ENCODE results near the gene PUM1. TPM values are rescaled to one million over a fixed set of nuclear protein-coding genes. Genes with fewer than 3 reads are reported as not detected.

The PUM1 gene
- total RNA-seq, 1 donor from 2014 or later, result 51.2 TPM

- DNase-seq (ENCODE audit: low spot score), result no peak
- no peak for ATAC-seq
Observed at GRCh38 chr1:30909365-30910068, 156.0 kb downstream of the PUM1 start.

- ATAC-seq, result peak; percentile 76
Observed at GRCh38 chr1:30908696-30909364, 156.7 kb downstream of the PUM1 start, which contains the start of gene SDC3. SDC3 (minus strand) TSS chr1:30908758; CDS start chr1:30908586, 172 bp downstream.

DNA sequence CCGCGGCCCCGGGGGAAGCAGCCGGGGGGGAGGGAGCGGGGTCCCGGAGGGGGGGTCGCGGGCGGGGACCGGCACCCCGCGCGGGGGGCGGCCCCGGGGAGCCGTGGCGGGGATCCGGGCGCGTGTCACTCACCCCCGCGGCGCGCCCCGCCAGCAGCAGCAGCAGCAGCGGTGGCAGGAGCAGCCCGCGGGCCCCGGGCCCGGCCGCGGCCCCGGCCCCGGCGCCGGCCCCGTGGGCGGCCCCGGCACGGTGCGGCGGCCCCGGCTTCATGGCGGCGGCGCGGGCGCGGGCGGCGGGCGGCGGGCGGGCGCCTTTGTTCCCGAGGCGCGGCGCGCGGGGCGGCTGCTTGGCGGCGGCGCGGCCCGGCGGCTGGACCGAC lies 157.2 kb downstream of the PUM1 start:
- ATAC-seq, result no peak
- DNase-seq (ENCODE audit: low spot score), result no peak

More at GRCh38 chr1:30908696-30909364, 156.7 kb downstream of the PUM1 start, which contains the start of gene SDC3:
- DNase-seq (ENCODE audit: low spot score), result no peak

DNA sequence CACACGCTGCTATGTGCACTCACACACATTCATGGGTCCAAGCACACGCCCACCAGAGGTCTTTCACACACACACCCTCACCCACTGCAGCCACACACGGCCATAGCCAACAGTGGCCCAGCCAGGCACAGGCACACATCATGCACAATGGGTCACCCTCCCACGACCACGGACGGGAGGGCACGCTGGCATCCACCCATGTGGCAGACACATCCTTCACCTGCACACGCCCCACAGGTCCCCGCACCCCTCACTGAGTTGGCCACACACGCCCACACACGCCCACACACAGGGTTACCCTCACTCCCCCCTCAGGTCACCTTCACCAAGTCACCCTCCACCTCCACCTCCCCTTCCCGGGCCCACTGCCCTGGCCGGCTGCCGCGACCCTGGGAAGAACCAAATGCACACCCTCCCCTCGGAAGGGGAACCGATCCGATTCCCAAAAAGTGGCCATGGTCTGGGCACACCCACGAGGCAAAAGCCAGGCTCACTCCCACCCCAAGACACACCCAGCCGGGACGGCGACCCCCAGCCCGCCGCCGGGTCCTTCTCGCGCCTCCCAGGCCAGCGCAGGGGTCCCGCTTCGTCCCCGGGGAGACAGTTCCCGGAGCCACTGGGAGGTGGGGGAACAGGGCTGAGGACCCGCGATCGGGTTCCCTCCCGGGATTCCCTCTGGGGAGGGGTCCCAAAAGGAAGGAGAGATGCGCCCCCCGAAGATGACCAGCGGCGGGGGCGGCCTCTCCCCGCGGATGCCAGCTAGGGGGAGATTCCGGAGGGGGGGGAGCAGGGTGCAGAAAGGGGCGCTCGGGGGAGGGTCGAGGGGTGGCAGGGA lies 157.8 kb downstream of the PUM1 start:
- no peak for DNase-seq (ENCODE audit: low spot score)
- ATAC-seq, result no peak

- ATAC-seq, result no peak
- no peak for DNase-seq (ENCODE audit: low spot score)
Observed at GRCh38 chr1:30906631-30907441, 158.7 kb downstream of the PUM1 start.

DNA sequence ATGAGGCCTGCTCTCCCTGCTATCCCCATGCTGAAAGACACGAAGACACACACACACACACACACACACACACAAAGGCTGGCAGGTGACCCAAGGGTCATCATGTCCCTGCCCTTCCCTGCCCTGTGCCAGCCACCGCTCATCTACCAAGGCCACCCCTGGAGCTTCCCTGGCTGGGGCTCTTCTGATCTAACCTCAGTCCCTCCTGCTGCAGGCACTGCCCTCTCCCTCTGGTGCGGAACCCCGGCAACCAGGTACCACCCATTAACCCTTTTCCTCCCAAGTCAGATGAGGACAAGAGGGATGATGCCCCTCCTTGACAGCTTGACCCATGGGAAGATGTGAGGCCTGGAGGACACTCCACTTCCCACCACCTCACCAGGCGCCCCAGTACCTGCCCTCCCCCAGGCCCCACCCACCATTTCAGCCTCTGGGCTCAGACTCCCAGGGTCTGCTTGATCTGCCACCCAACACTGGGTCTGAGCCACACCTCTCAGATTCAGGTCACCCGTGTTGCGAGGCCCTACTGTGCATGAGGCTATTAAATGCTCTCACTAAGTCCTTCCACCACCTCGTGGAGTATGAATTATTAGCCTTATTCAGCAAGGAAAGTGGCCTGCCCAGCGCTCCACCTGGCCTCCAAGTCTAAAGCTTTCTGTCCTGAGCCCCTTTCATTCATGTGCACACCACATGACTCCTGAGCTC lies 159.4 kb downstream of the PUM1 start:
- DNase-seq (ENCODE audit: low spot score), result no peak
- ATAC-seq, result peak; percentile 52

- ATAC-seq (no peak), DNase-seq (ENCODE audit: low spot score) (no peak)
Observed at GRCh38 chr1:30905403-30905802, 160.1 kb downstream of the PUM1 start.

DNA sequence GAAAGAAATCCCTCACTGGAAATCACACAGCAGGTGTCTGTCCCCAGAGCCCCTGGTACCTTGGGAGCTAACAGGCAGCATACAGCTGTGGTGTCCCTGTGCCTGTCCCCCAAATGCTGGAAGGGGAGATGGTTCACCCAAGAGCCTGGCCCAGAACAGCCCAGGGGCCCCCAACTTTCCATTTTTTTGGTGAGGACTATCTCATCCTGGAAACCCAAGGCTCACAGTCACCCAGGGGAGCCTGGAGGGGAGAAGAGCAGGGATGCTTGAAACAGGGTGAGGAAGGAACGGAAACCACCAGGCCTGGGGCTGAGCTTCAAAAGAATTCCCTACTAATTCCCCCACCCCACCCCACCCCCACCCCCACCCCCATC lies 160.6 kb downstream of the PUM1 start:
- DNase-seq (ENCODE audit: low spot score), result no peak
- no peak for ATAC-seq

- ATAC-seq (no peak), DNase-seq (ENCODE audit: low spot score) (no peak)
Observed at GRCh38 chr1:30904191-30904961, 161.1 kb downstream of the PUM1 start.

DNA sequence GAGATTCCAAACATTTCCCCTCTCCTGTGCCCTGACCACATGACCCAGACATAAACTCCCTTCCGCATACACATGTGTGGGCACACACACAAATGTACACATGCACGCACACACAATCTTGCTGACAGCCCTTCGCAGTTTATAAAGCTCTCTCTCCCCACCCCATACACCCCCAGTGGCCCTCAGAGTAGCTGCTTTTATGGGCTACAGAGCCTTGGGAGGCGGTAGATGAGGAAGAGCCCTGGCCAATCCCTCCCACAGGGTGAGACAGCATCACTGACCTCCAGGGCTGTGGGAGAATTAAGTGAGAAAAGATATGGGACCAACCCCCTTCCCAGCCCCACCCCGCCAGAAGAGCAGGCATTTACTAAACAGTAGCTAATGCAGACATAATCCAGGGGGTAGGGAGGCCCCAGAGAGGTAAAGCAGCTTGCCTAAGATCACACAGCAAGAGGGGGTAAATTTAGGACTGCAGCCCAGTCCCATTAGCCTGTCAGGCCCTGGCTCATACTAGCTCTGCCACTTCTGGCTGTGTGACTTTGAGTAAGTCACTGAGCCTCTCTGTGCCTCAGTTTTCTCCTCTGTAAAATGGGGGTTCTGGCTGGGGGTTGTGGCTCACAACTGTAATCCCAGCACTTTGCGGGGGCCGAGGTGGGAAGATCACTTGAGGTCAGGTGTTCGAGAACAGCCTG lies 162.0 kb downstream of the PUM1 start:
- no peak for ATAC-seq
- DNase-seq (ENCODE audit: low spot score), result no peak

GRCh38 chr1:30902593-30903290 lies 162.8 kb downstream of the PUM1 start:
- DNase-seq (ENCODE audit: low spot score) (no peak), ATAC-seq (peak; percentile 6)

DNA sequence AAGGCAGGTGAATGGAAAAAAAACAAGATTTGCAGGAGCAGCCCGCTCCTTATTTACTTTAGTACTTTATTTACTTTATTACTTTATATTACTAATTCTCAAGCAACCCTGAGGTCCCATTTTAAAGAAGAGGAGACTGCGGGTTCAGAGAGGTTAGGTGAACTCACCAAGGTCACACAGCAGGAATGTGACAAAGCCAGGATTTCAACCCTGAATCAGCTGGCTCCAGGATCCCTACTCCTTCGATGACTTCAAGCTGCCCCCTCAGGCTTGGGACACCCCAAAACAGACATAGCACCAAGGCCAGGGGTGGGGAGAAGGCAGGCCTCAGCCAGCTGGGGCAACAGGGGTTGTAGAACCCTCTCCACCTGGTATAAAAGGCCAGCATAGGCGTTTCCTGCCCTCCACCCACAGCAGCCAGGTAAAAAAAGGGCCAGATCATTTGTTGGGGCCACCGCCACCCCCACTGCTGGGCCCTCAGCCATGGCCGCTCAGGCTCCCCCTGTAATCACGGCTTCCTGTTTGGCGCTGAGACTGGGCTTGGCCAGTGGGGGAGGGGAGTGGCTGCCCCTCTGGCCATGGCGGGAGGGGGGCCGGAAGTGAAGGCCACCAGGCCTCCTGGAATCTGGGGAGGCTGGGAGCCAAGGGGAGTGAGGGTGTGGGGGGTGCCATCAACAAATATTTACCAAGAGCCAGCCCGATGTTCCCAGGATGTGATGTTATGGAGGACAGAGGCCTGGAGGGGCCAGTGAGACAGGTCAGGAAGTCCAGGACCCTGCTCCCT lies 163.5 kb downstream of the PUM1 start:
- ATAC-seq (peak; percentile 46), DNase-seq (ENCODE audit: low spot score) (no peak)

DNA sequence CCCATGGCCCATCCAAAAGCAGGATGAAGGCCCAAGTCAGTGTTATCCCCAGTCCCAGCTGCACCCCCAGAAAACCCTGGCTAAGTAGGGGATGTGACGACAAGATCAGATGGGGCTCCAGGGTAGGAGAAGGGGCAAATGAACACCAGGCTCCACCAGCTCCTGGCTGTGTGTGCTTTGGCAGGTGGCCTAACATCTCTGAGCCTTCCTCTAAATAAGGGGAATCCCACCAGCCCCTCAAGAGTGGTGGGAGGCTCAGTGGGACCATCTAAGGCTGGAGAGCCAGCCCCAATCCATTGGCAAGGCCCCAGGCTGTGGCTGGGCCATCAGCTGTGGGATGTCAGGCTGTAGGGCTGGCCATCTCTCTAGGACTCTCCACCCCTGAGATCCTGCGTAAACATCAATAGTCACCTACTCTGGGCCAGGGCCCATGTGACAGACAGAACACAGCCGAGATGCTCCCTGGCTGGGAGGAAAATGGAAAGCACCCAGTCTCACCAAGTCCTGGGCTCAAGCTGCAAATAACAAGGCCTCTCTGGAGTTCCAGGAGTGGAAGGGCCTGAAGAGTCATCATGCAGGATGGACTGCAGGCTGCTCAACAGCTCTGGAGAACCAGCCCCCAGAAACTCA lies 164.5 kb downstream of the PUM1 start:
- no peak for DNase-seq (ENCODE audit: low spot score)

GRCh38 chr1:30900486-30900885 lies 165.0 kb downstream of the PUM1 start:
- ATAC-seq (no peak), DNase-seq (ENCODE audit: low spot score) (no peak)

More for the DNA sequence above, 164.5 kb downstream of the PUM1 start:
- no peak for ATAC-seq

- ATAC-seq, result no peak
- DNase-seq (ENCODE audit: low spot score), result no peak
Observed at GRCh38 chr1:30899577-30900389, 165.7 kb downstream of the PUM1 start.

Measured in left lobe of liver (tissue), 2 donors.